ENCODE data around the gene MOB1B.
"Not testable (repeated sequence)": the region's sequence is repeated elsewhere in the genome, so short reads cannot be mapped to it uniquely, and the experiment has no call there.

MOB1B gene

GRCh38 chr4:71004281-71004851 lies 102.2 kb downstream of the MOB1B start:
- FAIRE-seq (peak; percentile 35), DNase-seq (ENCODE audit: insufficient read length, low spot score) (no peak)

- DNase-seq (ENCODE audit: insufficient read length, low spot score); FAIRE-seq: not testable (repeated sequence)
These were observed 102.9 kb downstream of the MOB1B start for GRCh38 chr4:71005025-71005424.

GRCh38 chr4:71006203-71006907 lies 104.2 kb downstream of the MOB1B start:
- peak; percentile 89 for FAIRE-seq
- no peak for DNase-seq (ENCODE audit: insufficient read length, low spot score)

GRCh38 chr4:71008196-71008595 lies 106.0 kb downstream of the MOB1B start:
- DNase-seq (ENCODE audit: insufficient read length, low spot score) (no peak), FAIRE-seq (no peak)

GRCh38 chr4:71009086-71009485 lies 106.9 kb downstream of the MOB1B start:
- DNase-seq (ENCODE audit: insufficient read length, low spot score) (no peak), FAIRE-seq (no peak)

GRCh38 chr4:71009890-71010588 lies 107.9 kb downstream of the MOB1B start:
- FAIRE-seq (peak; percentile 77), DNase-seq (ENCODE audit: insufficient read length, low spot score) (no peak)

GRCh38 chr4:71011451-71011850 lies 109.3 kb downstream of the MOB1B start:
- no peak for DNase-seq (ENCODE audit: insufficient read length, low spot score)
- FAIRE-seq: no peak

GRCh38 chr4:71017391-71017790 lies 115.2 kb downstream of the MOB1B start:
- FAIRE-seq; DNase-seq (ENCODE audit: insufficient read length, low spot score): not testable (repeated sequence)

GRCh38 chr4:71020611-71021010 lies 118.4 kb downstream of the MOB1B start:
- no peak for FAIRE-seq

GRCh38 chr4:71025654-71026053 lies 123.5 kb downstream of the MOB1B start:
- DNase-seq (ENCODE audit: insufficient read length, low spot score) (no peak), FAIRE-seq (no peak)

More at GRCh38 chr4:71020611-71021010, 118.4 kb downstream of the MOB1B start:
- no peak for DNase-seq (ENCODE audit: insufficient read length, low spot score)

GRCh38 chr4:71026086-71026485 lies 123.9 kb downstream of the MOB1B start:
- FAIRE-seq (peak; percentile 57), DNase-seq (ENCODE audit: insufficient read length, low spot score) (no peak)

- no peak for FAIRE-seq
- no peak for DNase-seq (ENCODE audit: insufficient read length, low spot score)
These were observed 125.4 kb downstream of the MOB1B start for GRCh38 chr4:71027611-71028010.

GRCh38 chr4:71029504-71029903 lies 127.3 kb downstream of the MOB1B start:
- DNase-seq (ENCODE audit: insufficient read length, low spot score) (no peak), FAIRE-seq (no peak)

- not testable (repeated sequence) for FAIRE-seq; DNase-seq (ENCODE audit: insufficient read length, low spot score)
These were observed 129.9 kb downstream of the MOB1B start for GRCh38 chr4:71032106-71032505.
